ENCODE results near the gene RBM34. TPM values are rescaled to one million over a fixed set of nuclear protein-coding genes. Genes with fewer than 3 reads are reported as not detected.

Gene RBM34
- total RNA-seq, 4 donors from 2014 or later = 36.7 to 107 (median 56.3) TPM

DNA sequence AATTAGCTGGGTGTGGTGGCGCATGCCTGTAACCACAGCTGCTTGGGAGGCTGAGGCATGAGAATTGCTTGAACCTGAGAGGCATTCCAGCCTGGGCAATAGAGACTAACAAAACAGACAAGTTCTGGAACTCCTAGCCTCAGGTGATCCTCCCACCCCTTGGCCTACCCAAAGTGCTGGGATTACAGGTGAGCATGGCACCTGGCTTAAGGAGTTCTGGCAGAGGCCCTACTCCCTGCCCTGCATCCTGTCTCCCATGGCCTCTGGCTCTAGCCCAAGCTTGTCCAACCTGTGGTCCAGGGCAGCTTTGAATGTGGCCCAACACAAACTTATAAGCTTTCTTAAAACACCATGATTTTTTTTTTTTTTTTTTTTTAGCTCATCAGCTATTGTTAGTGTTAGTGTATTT is 52.9 kb downstream of the RBM34 start:
- H3K27me3 ChIP-seq = no peaks in the 10 kb centered on the region
- H3K9me3 ChIP-seq = no peaks in the 10 kb centered on the region
- intact Hi-C loops (cut with DNase I; ENCODE audit: low total_unique reads) = no loop called here
- H3K4me3 ChIP-seq = no peak overlapping the region
- H3K36me3 ChIP-seq = no peaks in the 10 kb centered on the region
- TF ChIP-seq POLR2A (IDR thresholded peaks at IDR 0.05) = no peak
- TF ChIP-seq, protein P1, sequence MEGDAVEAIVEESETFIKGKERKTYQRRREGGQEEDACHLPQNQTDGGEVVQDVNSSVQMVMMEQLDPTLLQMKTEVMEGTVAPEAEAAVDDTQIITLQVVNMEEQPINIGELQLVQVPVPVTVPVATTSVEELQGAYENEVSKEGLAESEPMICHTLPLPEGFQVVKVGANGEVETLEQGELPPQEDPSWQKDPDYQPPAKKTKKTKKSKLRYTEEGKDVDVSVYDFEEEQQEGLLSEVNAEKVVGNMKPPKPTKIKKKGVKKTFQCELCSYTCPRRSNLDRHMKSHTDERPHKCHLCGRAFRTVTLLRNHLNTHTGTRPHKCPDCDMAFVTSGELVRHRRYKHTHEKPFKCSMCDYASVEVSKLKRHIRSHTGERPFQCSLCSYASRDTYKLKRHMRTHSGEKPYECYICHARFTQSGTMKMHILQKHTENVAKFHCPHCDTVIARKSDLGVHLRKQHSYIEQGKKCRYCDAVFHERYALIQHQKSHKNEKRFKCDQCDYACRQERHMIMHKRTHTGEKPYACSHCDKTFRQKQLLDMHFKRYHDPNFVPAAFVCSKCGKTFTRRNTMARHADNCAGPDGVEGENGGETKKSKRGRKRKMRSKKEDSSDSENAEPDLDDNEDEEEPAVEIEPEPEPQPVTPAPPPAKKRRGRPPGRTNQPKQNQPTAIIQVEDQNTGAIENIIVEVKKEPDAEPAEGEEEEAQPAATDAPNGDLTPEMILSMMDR (IDR thresholded peaks at IDR 0.05) = no peak
- no peak for DNase-seq
- no peak overlapping the region for H3K27ac ChIP-seq
- H3K4me1 ChIP-seq = no peaks in the 10 kb centered on the region

DNA sequence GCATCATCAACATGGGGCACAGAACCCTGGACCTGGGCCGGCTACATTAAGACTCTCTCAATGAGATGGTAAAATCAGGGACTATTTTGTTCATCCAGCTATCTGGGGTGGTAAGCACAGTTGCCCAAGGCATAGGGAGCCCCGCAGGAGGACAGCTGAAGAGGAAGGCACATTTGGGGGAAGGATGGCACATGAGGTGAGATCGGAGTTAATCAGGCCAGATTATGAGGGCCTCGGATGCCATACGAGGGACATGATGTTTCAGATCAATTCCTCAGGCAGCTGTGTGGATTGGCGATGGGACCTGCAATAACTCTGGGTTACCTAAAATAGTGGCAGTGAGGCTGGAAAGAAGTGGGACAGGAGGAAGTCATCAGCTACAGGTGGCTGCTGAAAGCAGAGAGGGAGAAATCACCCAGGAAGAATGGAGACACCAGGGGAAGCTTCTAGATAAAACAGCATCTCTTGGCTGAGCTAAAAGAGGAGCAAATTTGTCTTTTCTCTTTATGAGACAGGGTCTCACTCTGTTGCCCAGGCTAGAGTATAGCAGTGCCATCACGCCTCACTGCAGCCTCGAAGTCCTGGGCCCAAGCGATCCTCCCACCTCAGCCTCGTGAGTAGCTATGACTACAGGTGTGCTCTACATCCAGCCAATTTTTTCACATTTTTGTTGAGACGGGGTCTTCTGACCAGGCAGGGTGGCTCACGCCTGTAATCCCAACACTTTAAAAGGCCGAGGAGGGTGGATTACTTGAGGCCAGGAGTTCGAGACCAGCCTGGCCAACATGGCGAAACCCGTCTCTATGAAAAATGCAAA is 53.5 kb downstream of the RBM34 start:
- H3K36me3 ChIP-seq = no peaks in the 10 kb centered on the region
- intact Hi-C loops (cut with DNase I; ENCODE audit: low total_unique reads) = no loop called here
- DNase-seq = no peak
- H3K4me3 ChIP-seq = no peak overlapping the region
- TF ChIP-seq, protein P1 (IDR thresholded peaks at IDR 0.05) = no peak
- TF ChIP-seq POLR2A (IDR thresholded peaks at IDR 0.05) = no peak
- no peak overlapping the region for H3K27ac ChIP-seq
- no peaks in the 10 kb centered on the region for H3K9me3 ChIP-seq
- H3K4me1 ChIP-seq = no peaks in the 10 kb centered on the region
- no peaks in the 10 kb centered on the region for H3K27me3 ChIP-seq

DNA sequence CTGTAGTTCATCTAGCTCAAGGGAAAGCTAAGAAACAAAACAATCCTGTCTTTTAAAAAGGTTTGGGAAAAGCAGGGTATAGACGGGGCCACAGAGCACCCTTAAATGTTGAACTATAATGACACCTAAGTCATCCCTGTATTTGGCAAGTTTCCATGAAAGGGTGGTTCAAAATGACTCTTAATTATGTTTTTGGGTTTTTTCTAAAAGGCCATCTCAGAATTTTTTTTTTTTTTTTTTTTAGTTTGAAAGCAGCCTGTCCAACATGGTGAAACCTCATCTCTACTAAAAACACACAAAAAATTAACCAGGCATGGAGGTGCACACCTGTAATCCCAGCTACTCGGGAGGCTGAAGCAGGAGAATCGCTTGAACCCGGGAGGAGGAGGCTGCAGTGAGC is 54.6 kb downstream of the RBM34 start:
- TF ChIP-seq POLR2A (IDR thresholded peaks at IDR 0.05) = no peak
- TF ChIP-seq, protein P1 (IDR thresholded peaks at IDR 0.05) = no peak
- Histone ChIP-seq H3K27me3 (no peaks in the 10 kb centered on the region), H3K36me3 (no peaks in the 10 kb centered on the region), H3K4me1 (no peaks in the 10 kb centered on the region), H3K27ac (no peak overlapping the region), H3K4me3 (no peak overlapping the region), H3K9me3 (no peaks in the 10 kb centered on the region)
- intact Hi-C loops (cut with DNase I; ENCODE audit: low total_unique reads) = no loop called here
- DNase-seq = no peak

DNA sequence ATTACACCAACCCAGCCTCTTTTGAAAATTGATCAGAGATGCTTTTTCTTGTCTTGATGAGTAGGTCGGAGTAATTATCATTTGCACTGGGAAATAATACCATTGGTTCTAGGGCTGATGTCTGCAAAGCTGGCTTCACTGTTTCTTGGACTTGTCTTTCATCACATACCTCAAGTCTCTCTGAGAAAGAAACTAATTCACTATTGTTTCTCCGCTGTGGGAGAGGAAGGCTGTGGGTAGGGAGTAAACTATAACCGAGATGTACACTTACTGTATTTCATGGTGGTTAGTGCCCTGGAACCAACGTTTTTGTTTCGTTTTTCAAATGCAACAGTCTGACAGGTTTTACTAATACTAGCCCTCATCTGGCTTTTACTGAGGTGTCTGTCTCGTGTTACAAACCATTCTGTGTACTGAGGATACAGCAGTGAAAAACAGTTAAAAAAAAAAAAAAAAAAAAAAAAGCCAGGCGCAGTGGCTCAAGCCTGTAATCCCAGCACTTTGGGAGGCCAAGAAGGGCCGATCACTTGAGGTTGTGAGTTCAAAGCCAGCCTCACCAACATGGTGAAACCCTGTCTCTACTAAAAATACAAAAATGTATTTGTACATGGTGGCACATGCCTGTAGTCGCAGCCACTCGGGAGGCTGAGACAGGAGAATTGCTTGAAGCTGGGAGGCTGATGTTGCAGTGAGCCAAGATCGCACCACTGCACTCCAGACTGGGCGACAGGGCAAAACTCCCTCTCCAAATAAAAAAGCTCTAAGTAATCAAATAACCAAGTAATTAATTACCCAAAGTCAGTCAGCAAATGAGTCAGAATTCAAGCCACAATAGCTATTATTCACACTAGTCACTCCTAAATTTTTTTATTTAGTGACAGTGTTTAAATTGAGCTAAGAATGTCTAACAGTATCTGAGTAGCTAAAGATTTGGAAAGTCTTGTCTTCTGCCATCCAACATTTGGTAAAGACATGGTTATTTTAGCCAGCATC is 55.7 kb downstream of the RBM34 start:
- intact Hi-C loops (cut with DNase I; ENCODE audit: low total_unique reads) = no loop called here
- no peak for DNase-seq
- TF ChIP-seq, protein P1 (IDR thresholded peaks at IDR 0.05) = no peak
- TF ChIP-seq POLR2A (IDR thresholded peaks at IDR 0.05) = no peak
- H3K4me3 ChIP-seq = no peak overlapping the region
- H3K4me1 ChIP-seq = no peaks in the 10 kb centered on the region
- H3K27ac ChIP-seq = no peak overlapping the region
- H3K36me3 ChIP-seq = no peaks in the 10 kb centered on the region
- no peaks in the 10 kb centered on the region for H3K9me3 ChIP-seq
- no peaks in the 10 kb centered on the region for H3K27me3 ChIP-seq

All from uterus (tissue), 4 donors.